NCI-H2107 (cell line): Measurements from ENCODE around the gene CERK.

ENCODE experiments used
- DNase-seq: peaks from one replicate; lab custom pipeline; 2025; lab: John Stamatoyannopoulos, UW

CERK gene

GRCh38 chr22:46678003-46678657 is 59.9 kb downstream of the CERK start:
- DNase-seq = no peak

- no peak for DNase-seq
Observed at GRCh38 chr22:46677323-46678002, 60.6 kb downstream of the CERK start.

GRCh38 chr22:46676881-46677280 is 61.2 kb downstream of the CERK start:
- DNase-seq = no peak

GRCh38 chr22:46676479-46676878 is 61.6 kb downstream of the CERK start:
- DNase-seq = no peak

- DNase-seq = no peak
Observed at GRCh38 chr22:46675938-46676337, 62.1 kb downstream of the CERK start.

- DNase-seq = no peak
Observed at GRCh38 chr22:46675479-46675878, 62.6 kb downstream of the CERK start.

GRCh38 chr22:46674906-46675305 is 63.1 kb downstream of the CERK start:
- DNase-seq = no peak

- DNase-seq = no peak
Observed at GRCh38 chr22:46674367-46674781, 63.7 kb downstream of the CERK start.

GRCh38 chr22:46673662-46674236 is 64.3 kb downstream of the CERK start:
- DNase-seq = no peak

- no peak for DNase-seq
Observed at GRCh38 chr22:46673205-46673604, 64.8 kb downstream of the CERK start.

- DNase-seq = peak; percentile 10
Observed at GRCh38 chr22:46672731-46673130, 65.3 kb downstream of the CERK start.

GRCh38 chr22:46671824-46672432 is 66.1 kb downstream of the CERK start:
- no peak for DNase-seq

- no peak for DNase-seq
Observed at GRCh38 chr22:46669201-46669600, 68.9 kb downstream of the CERK start.

GRCh38 chr22:46668116-46668515 is 69.9 kb downstream of the CERK start:
- DNase-seq = no peak

GRCh38 chr22:46667245-46667623 is 70.8 kb downstream of the CERK start:
- no peak for DNase-seq

GRCh38 chr22:46666577-46667244 is 71.3 kb downstream of the CERK start:
- DNase-seq = no peak

GRCh38 chr22:46665751-46666280 is 72.2 kb downstream of the CERK start:
- no peak for DNase-seq

GRCh38 chr22:46665151-46665695 is 72.8 kb downstream of the CERK start:
- no peak for DNase-seq

- DNase-seq = no peak
Observed at GRCh38 chr22:46664301-46664855, 73.7 kb downstream of the CERK start.

GRCh38 chr22:46663436-46664100 is 74.5 kb downstream of the CERK start:
- DNase-seq = no peak

GRCh38 chr22:46663001-46663400 is 75.1 kb downstream of the CERK start:
- no peak for DNase-seq
